Brain microvascular endothelial cell (primary cell): Measurements from ENCODE around the gene HSD3B2.

ENCODE experiments used
- DNase-seq: peaks from one replicate; pipeline ENCODE4 v3.0.0-alpha.2; 2020
- H3K27ac ChIP-seq: fragments of 250-450 bp; sonication (Bioruptor Pico); 2 replicates; pipeline ENCODE4 v1.5.1; 2020; ENCODE audit warnings: mild to moderate bottlenecking, moderate library complexity
- H3K27me3 ChIP-seq: fragments of 250-450 bp; sonication (Bioruptor Pico); replicated peaks from 2 replicates; pipeline ENCODE4 v1.5.1; 2020; ENCODE audit warnings: mild to moderate bottlenecking
- H3K36me3 ChIP-seq: fragments of 250-450 bp; sonication (Bioruptor Pico); replicated peaks from 2 replicates; pipeline ENCODE4 v1.5.1; 2020; ENCODE audit warnings: mild to moderate bottlenecking
- H3K4me3 ChIP-seq: 2 replicates; pipeline ENCODE4 v1.5.1; 2011; ENCODE audit warnings: low read depth, mild to moderate bottlenecking, control low read depth, low read length, moderate library complexity
- in situ Hi-C: cut with HindIII; loops from 2 replicates; pipeline ENCODE4 v1.10.0; 2017; ENCODE audit warnings: low sequenced_read_pairs, low pct_ligation_motif_present
- TF ChIP-seq, protein P1 (sequence below): IDR thresholded peaks from 2 replicates; pipeline ENCODE4 v1.5.1; 2011; ENCODE audit warnings: low read depth, mild to moderate bottlenecking, moderate library complexity, low read length, control low read depth, inconsistent platforms; ENCODE audit errors: missing control alignments

Gene HSD3B2

DNA sequence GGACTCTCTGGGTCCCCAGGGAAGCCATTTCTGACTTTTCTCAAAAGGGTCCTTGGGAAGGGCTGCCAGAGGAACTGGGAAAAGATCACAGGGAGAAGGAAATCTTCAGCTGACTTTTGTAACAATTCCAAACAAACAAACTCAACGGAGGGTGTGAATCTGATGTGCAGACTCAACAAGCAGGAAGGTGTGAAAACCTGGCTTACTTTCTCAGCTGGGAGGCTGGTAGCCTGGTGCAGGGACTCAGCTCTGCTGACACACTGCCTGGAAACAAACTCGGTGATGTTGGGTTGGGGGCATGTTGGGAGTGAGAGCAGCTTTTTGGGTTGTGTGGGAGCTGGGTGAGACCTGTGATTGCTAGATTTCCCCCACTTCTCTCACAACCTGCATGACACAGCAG, 10.2 kb upstream of the HSD3B2 start:
- TF ChIP-seq, protein P1, sequence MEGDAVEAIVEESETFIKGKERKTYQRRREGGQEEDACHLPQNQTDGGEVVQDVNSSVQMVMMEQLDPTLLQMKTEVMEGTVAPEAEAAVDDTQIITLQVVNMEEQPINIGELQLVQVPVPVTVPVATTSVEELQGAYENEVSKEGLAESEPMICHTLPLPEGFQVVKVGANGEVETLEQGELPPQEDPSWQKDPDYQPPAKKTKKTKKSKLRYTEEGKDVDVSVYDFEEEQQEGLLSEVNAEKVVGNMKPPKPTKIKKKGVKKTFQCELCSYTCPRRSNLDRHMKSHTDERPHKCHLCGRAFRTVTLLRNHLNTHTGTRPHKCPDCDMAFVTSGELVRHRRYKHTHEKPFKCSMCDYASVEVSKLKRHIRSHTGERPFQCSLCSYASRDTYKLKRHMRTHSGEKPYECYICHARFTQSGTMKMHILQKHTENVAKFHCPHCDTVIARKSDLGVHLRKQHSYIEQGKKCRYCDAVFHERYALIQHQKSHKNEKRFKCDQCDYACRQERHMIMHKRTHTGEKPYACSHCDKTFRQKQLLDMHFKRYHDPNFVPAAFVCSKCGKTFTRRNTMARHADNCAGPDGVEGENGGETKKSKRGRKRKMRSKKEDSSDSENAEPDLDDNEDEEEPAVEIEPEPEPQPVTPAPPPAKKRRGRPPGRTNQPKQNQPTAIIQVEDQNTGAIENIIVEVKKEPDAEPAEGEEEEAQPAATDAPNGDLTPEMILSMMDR = no peak
- in situ Hi-C loops = no loop called here
- Histone ChIP-seq H3K36me3 (no peaks in the 10 kb centered on the region), H3K27me3 (no peaks in the 10 kb centered on the region), H3K4me3 (no peak overlapping the region), H3K27ac (no peak overlapping the region)
- DNase-seq = no peak

DNA sequence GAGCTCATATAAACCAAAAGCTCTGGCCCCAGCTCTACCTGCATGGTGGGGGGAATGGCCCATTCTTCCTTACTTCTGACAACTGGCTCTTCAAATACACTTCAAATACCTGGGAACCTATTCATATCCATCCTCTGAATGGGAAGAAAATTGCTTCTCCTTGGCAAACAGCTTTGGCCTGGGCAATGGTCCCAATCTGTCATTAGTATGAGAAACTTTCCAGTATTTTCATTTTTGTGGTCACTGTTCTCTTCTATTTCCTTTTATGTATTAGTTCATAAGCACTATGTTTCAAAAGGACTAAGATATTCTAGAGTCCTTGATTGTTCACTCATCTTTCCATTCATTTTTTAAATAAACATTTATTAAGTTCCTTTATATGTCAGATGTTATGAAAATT, 5.2 kb upstream of the HSD3B2 start:
- Histone ChIP-seq H3K36me3 (no peaks in the 10 kb centered on the region), H3K27me3 (no peaks in the 10 kb centered on the region), H3K4me3 (no peak overlapping the region), H3K27ac (no peak overlapping the region)
- in situ Hi-C loops = no loop called here
- DNase-seq = no peak
- TF ChIP-seq, protein P1 = no peak

DNA sequence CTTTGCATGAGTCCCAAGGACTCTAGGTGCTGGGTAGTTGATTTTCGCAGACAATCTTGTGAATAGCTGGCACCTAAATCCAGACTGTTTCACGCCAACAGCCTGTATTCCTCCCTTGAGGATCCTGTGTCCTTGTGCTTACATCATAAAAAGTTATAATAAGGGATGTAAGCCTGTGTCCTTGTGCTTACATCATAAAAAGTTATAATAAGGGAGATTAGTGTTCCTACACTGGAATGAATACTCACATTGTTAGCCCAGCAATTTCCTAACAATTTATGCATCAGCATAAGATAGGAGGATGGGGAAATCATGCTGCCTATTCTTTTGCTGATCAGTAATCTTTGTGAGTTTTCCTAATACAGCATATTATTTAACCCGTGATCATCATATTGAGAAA, 4.0 kb upstream of the HSD3B2 start:
- Histone ChIP-seq H3K4me3 (no peak overlapping the region), H3K36me3 (no peaks in the 10 kb centered on the region), H3K27me3 (no peaks in the 10 kb centered on the region), H3K27ac (no peak overlapping the region)
- TF ChIP-seq, protein P1 = no peak
- no peak for DNase-seq
- in situ Hi-C loops = no loop called here

DNA sequence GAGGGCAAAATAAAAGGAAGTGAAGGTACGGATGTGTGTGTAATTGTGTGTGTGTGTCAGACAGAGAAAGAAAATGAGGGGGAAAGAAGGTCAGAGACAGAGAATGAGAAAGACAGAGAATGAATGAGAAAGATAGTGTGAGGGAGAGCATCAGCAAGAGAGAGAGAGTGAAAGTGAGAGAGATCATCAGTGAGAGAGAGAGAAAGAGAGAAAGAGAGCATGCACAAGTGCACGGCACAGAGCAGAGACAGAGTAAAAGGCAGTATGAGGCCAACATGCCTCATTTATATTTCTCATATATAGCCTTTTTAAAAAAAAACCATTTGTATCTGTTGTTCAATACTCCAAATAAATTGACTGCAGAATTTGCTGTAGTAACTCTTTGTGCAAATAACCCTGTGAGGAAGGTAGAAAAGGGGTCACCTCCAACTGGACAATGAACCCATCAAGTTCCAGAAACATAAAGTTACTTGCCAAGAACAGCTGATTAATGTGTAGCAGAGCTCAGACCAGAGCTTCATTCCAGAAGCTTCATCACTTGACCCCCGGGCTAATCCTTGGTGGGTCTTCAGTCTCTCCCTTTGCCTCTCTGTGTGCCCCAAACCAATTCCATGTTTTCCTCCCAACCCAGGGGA, 1.2 kb downstream of the HSD3B2 start:
- no peak overlapping the region for H3K27ac ChIP-seq
- H3K4me3 ChIP-seq = no peak overlapping the region
- H3K36me3 ChIP-seq = no peaks in the 10 kb centered on the region
- no peaks in the 10 kb centered on the region for H3K27me3 ChIP-seq
- DNase-seq = no peak
- in situ Hi-C loops = no loop called here
- TF ChIP-seq, protein P1 = no peak

DNA sequence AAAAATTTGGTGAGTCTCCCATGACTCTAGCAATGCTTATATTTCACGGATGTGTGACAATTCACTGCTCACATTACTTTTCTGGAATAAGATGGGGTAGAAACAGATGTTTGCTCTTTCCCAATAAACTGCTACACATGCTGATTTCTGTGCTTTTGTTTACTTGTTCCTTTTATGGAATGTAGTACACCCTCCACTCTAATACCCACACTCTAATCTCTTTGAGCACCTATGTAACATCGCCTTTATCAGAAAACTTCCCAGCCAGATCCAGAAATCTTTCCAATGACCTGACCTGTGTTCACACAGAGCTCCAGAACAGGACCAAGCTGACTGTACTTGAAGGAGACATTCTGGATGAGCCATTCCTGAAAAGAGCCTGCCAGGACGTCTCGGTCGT, 4.2 kb downstream of the HSD3B2 start:
- no peak overlapping the region for H3K27ac ChIP-seq
- no peak for DNase-seq
- in situ Hi-C loops = no loop called here
- no peaks in the 10 kb centered on the region for H3K27me3 ChIP-seq
- H3K36me3 ChIP-seq = no peaks in the 10 kb centered on the region
- no peak overlapping the region for H3K4me3 ChIP-seq
- TF ChIP-seq, protein P1 = no peak

DNA sequence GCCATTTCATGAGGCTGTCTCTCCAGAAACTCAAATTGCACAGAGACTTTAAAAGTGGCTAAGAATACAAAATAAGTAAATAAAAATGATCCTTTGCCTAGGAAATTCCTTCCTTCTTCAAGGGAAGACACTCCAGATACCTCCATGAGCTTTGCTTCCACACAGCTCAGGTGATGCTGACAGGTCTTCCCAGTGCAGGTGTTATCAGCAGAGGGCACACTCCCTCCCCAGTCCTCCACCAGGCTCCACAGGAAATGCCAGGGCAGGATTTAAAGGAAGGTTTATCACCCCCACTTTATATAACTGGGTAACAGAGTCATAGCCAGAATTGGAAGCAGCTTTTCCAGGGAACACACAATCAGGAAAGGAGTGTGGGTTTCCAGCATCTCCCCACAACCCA, 5.7 kb downstream of the HSD3B2 start:
- Histone ChIP-seq H3K27ac (no peak overlapping the region), H3K27me3 (no peaks in the 10 kb centered on the region), H3K4me3 (no peak overlapping the region), H3K36me3 (no peaks in the 10 kb centered on the region)
- in situ Hi-C loops = no loop called here
- no peak for DNase-seq
- TF ChIP-seq, protein P1 = no peak
